OCI-LY7 (cell line): Measurements from ENCODE around the gene ZBTB47. TPM values are rescaled to one million over a fixed set of nuclear protein-coding genes. Genes with fewer than 3 reads are reported as not detected.

Source experiments
- BruUV-seq: library from RNA; stranded (reverse); fragments of 400-500 nt; replicated peaks from 2 replicates; lab custom pipeline; 2021; lab: Mats Ljungman, UMichigan
- CTCF ChIA-PET: fragments of 300-600 bp; sonication (Branson Sonifier 250); formaldehyde crosslinking; loops from one replicate; lab custom pipeline; 2022; ENCODE audit warnings: antibody characterized with exemption; ENCODE audit not compliant: unreplicated experiment; lab: Charles Lee
- POLR2A ChIA-PET: fragments of 300-600 bp; sonication (Branson Sonifier 250); formaldehyde crosslinking; loops from one replicate; lab custom pipeline; 2022; ENCODE audit warnings: antibody characterized with exemption; lab: Charles Lee
- DNase-seq: peaks from one replicate; pipeline ENCODE4 v3.0.0-alpha.2; 2015; ENCODE audit warnings: low spot score
- H2AFZ ChIP-seq: fragments of 200-600 bp; sonication (generic), shearing (Covaris generic); 2 replicates; pipeline ENCODE4 v1.6.1; 2014; ENCODE audit warnings: mild to moderate bottlenecking, antibody characterized with exemption, low read length, moderate library complexity
- H3K27ac ChIP-seq: fragments of 200-600 bp; sonication (generic); 2 replicates; pipeline ENCODE4 v1.5.1; 2014; ENCODE audit warnings: mixed run types, low read depth, mild to moderate bottlenecking, moderate library complexity, low read length, inconsistent platforms; ENCODE audit not compliant: poor library complexity, severe bottlenecking
- H3K36me3 ChIP-seq: fragments of 200-600 bp; sonication (generic); 2 replicates; pipeline ENCODE4 v1.6.1; 2014; ENCODE audit warnings: mild to moderate bottlenecking, antibody characterized with exemption, low read length, moderate library complexity, mixed read lengths; ENCODE audit not compliant: insufficient read depth
- H3K4me1 ChIP-seq: fragments of 200-600 bp; sonication (generic); 2 replicates; pipeline ENCODE4 v1.5.1; 2014; ENCODE audit warnings: mild to moderate bottlenecking, low read length; ENCODE audit not compliant: insufficient read depth, poor library complexity, severe bottlenecking
- H3K4me2 ChIP-seq: fragments of 200-600 bp; sonication (generic); 2 replicates; pipeline ENCODE4 v1.6.1; 2014; ENCODE audit warnings: mild to moderate bottlenecking, low read length
- H3K4me3 ChIP-seq: fragments of 200-600 bp; sonication (generic); 2 replicates; pipeline ENCODE4 v1.5.1; 2014; ENCODE audit warnings: mild to moderate bottlenecking, low read depth, low read length; ENCODE audit not compliant: poor library complexity, severe bottlenecking
- H3K79me2 ChIP-seq: fragments of 200-600 bp; sonication (generic); 2 replicates; pipeline ENCODE4 v1.6.1; 2016; ENCODE audit warnings: low read depth, mild to moderate bottlenecking, low read length, moderate library complexity, mixed read lengths; ENCODE audit not compliant: insufficient read depth
- H3K9me2 ChIP-seq: fragments of 200-600 bp; sonication (generic); 2 replicates; pipeline ENCODE4 v1.6.1; 2016; ENCODE audit warnings: mild to moderate bottlenecking, low read length, mixed read lengths; ENCODE audit not compliant: insufficient read depth
- H3K9me3 ChIP-seq: fragments of 200-600 bp; sonication (generic); 2 replicates; pipeline ENCODE4 v1.6.1; 2014; ENCODE audit warnings: mild to moderate bottlenecking, mixed run types, low read length, mixed read lengths
- H4K20me1 ChIP-seq: fragments of 200-600 bp; sonication (generic); 2 replicates; pipeline ENCODE4 v1.6.1; 2014; ENCODE audit warnings: mild to moderate bottlenecking, antibody characterized with exemption, low read length, moderate library complexity, mixed read lengths; ENCODE audit not compliant: insufficient read depth
- CTCF ChIP-seq: fragments of 200-600 bp; sonication (generic); conservative IDR thresholded peaks from 2 replicates; pipeline ENCODE4 v1.5.1; 2014; ENCODE audit warnings: mild to moderate bottlenecking, antibody characterized with exemption, low read length, moderate library complexity, mixed read lengths
- EZH2phosphoT487 ChIP-seq: fragments of 200-600 bp; sonication (generic); IDR thresholded peaks from 2 replicates; pipeline ENCODE4 v1.6.1; 2018; ENCODE audit warnings: low read depth, borderline replicate concordance, mild to moderate bottlenecking, mixed run types, antibody characterized with exemption, low read length, moderate library complexity, mixed read lengths
- intact Hi-C: fragments of 100-400 bp; cut with micrococcal nuclease; formaldehyde crosslinking; loops from one replicate; pipeline ENCODE4 v1.10.0; 2022; ENCODE audit not compliant: unreplicated experiment
- total RNA-seq, 2 experiments: library from RNA; depleted of rRNA in 1 of 2; stranded (reverse); fragments of >200 nt in 1 of 2; shearing (Covaris generic) in 1 of 2; gene quantifications; 2 replicates each; pipeline ENCODE4 v1.2.3, GENCODE V29; 2014 to 2022

ZBTB47 gene
- total RNA-seq, 2 experiments from 2014 or later = 0.09 TPM; not detected in 1

DNA sequence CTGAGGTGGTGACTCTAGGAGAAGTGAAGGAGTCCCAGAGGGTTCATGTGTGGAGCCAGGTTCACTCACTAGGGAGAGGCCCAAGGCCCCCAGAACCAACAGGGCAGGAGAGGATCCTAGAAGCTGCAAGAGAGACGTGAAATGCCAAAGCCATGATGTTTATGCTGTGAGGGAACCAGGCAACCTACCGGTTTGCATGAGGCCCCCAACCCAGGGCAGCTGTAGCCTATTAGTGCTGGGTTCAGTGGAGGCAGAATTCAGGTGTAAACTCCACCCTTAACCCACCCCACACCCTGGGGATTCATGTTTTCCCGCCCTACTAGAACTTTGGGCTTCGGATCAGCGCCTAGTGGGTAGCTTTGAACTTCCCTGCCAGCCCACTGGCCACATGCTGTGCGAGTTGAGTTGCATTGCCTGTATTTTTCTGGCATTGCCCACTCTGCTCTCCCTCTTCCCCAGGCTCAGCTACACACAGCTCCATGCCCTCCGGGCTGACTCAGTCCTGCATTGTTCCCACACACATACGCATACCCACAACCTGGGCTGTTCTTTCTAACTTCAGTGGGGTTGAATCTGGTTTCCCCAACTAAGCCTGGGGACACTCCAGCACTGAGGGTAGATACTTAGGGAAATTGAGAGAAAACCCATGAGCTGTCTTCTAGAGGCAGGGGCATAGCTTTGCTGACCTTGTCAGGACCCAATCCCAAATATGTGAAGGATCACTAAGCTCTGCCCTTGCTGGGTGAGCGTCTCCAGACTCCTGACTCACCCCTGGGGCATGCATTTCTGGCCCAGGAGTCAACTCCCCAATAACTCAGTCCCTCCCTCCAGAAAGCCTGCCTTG lies 2.0 kb upstream of the ZBTB47 start:
- Histone ChIP-seq H3K9me3 (no peaks in the 10 kb centered on the region), H2AFZ (no peak overlapping the region), H3K4me2 (no peak overlapping the region), H3K79me2 (no peaks in the 10 kb centered on the region), H3K36me3 (peaks cover 32% of the 10 kb centered on the region), H3K9me2 (no peaks in the 10 kb centered on the region), H3K4me1 (peaks cover 5% of the 10 kb centered on the region), H4K20me1 (no peaks in the 10 kb centered on the region), H3K4me3 (no peak overlapping the region), H3K27ac (no peak overlapping the region)
- no peak for TF ChIP-seq CTCF
- intact Hi-C loops = loop anchor here (10.0 kb wide), 1 partner anchor 93 kb away; no protein-coding TSS in a partner anchor
- DNase-seq = no peak
- BruUV-seq = no TSS peak
- CTCF ChIA-PET = no interaction called here
- POLR2A ChIA-PET = interaction anchor here (0.6 kb wide), 2 partner anchors 10 to 101 kb away, joined by 3 to 4 read pairs; no protein-coding TSS in a partner anchor

GRCh38 chr3:42652251-42652610 lies 1.3 kb upstream of the ZBTB47 start:
- Histone ChIP-seq H3K79me2 (no peaks in the 10 kb centered on the region), H4K20me1 (no peaks in the 10 kb centered on the region), H3K9me3 (no peaks in the 10 kb centered on the region), H2AFZ (no peak overlapping the region), H3K4me3 (no peak overlapping the region), H3K4me2 (no peak overlapping the region), H3K4me1 (peaks cover 5% of the 10 kb centered on the region), H3K36me3 (peaks cover 24% of the 10 kb centered on the region), H3K27ac (no peak overlapping the region), H3K9me2 (no peaks in the 10 kb centered on the region)
- ChIA-PET POLR2A (interaction anchor here (0.6 kb wide), 1 partner anchor 10 kb away, joined by 3 read pairs; no protein-coding TSS in a partner anchor), CTCF (no interaction called here)
- no peak for TF ChIP-seq EZH2phosphoT487
- no peak for TF ChIP-seq CTCF
- intact Hi-C loops = loop anchor here (10.0 kb wide), 1 partner anchor 93 kb away; no protein-coding TSS in a partner anchor
- no TSS peak for BruUV-seq
- no peak for DNase-seq
